Measurements from ENCODE around the gene COX4I2. TPM values are rescaled to one million over a fixed set of nuclear protein-coding genes. Genes with fewer than 3 reads are reported as not detected.
"Not testable (repeated sequence)": the region's sequence is repeated elsewhere in the genome, so short reads cannot be mapped to it uniquely, and the experiment has no call there.

Gene COX4I2
- 1 to 10 TPM in 1 of 2 donors, under 1 TPM in 1; 0.30 to 5.4 TPM for total RNA-seq
- polyA plus RNA-seq (ENCODE audit: insufficient read length in 2 of 2), result under 1 TPM in 1 of 2 donors, not detected in 1; 0.62 TPM
- long read RNA-seq, donor 1, partial matches to known transcripts, result 0 of 1 reads
- long read RNA-seq, donor 1, other reads (novel, unspliced or antisense), result 0 of 1 reads
- long read RNA-seq, donor 2, result 0 reads
- long read RNA-seq, donor 3, partial matches to known transcripts, result 0 of 3 reads
- long read RNA-seq, donor 3, other reads (novel, unspliced or antisense), result 0 of 3 reads
- long read RNA-seq, donor 4, transcript COX4I2-201 (5 exons, 693 nt), result major isoform, 12 of 15 reads
- long read RNA-seq, donor 4, partial matches to known transcripts, result 0 of 15 reads
- long read RNA-seq, donor 4, other reads (novel, unspliced or antisense), result 0 of 15 reads

GRCh38 chr20:31637660-31638059, at the start of gene COX4I2:
Gene COX4I2 (plus strand): TSS chr20:31637912. CDS start chr20:31639018, 1,106 bp downstream.
- whole genome bisulfite sequencing (ENCODE audit: insufficient coverage), result 34% methylated on average over 23 of the region's 34 CpGs
- Histone ChIP-seq H3K27ac (ENCODE audit: low read depth, low read length) (no peak within 1 kb of the TSS), H3K27me3 (ENCODE audit: control insufficient read depth, insufficient read depth, low read length) (no peaks in the 10 kb centered on the region), H3K4me1 (ENCODE audit: control insufficient read depth, insufficient read depth, low read length) (peaks cover 3% of the 10 kb centered on the region), H3K36me3 (ENCODE audit: control insufficient read depth, insufficient read depth, low read length) (no peaks in the 10 kb centered on the region), H3K9me3 (ENCODE audit: control insufficient read depth, insufficient read depth, low read length) (no peaks in the 10 kb centered on the region), H3K4me3 (ENCODE audit: low read depth, low read length) (no peak within 1 kb of the TSS)
- DNase-seq (ENCODE audit: low read depth in 4 of 6, low spot score in 6 of 6), result no peak

GRCh38 chr20:31590717-31591225, 46.9 kb upstream of the COX4I2 start:
- no peaks in the 10 kb centered on the region for H3K9me3 ChIP-seq (ENCODE audit: control insufficient read depth, insufficient read depth, low read length)
- no peak overlapping the region for H3K27ac ChIP-seq (ENCODE audit: low read depth, low read length)
- H3K27me3 ChIP-seq (ENCODE audit: control insufficient read depth, insufficient read depth, low read length), result no peaks in the 10 kb centered on the region
- DNase-seq (ENCODE audit: low read depth in 4 of 6, low spot score in 6 of 6), result no peak
- H3K36me3 ChIP-seq (ENCODE audit: control insufficient read depth, insufficient read depth, low read length), result no peaks in the 10 kb centered on the region
- H3K4me1 ChIP-seq (ENCODE audit: control insufficient read depth, insufficient read depth, low read length), result peaks cover 22% of the 10 kb centered on the region
- no peak overlapping the region for H3K4me3 ChIP-seq (ENCODE audit: low read depth, low read length)
- WGBS (ENCODE audit: insufficient coverage), result 60% methylated on average over 7 of the region's 7 CpGs

DNA sequence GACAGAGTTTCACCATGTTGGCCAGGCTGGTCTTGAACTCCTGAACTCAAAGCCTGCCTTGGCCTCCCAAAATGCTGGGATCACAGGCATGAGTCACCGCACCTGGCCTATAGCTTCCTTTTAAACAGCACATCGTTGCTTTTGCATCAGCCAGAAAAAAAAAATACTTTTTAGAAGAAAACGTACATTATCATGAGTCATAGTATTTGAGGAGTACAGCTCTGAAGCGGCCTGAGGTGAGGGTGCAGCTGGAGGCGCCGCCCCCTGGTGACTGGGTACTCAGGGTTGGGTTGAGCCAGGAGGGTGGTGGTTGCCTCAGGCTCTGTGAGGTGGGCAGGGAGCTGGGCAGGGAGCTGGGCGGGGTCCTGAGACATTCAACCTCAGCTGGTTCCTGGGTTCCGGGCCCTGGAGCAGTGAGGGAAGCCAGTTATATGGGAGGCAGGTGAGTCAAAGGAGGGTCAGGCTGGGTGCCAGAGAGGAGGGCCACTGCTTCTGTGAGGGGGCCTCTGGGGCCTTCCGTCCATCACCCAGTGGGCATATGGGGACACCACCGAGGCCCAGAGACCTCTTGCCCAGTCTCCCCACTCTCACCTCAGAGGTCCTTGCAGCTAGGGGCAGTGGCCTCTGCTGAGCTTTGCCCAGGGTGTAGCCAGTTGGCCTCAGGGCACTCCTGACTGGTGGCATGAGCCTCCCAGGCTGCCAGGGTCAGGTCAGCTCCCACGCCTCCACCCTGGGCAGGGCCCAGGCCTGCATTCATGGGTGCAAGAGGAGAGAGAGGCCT, 44.3 kb upstream of the COX4I2 start:
- H3K27ac ChIP-seq (ENCODE audit: low read depth, low read length), result peak overlapping the region; percentile 19
- H3K36me3 ChIP-seq (ENCODE audit: control insufficient read depth, insufficient read depth, low read length), result no peaks in the 10 kb centered on the region

GRCh38 chr20:31594002-31594557, 43.6 kb upstream of the COX4I2 start:
- Histone ChIP-seq H3K4me1 (ENCODE audit: control insufficient read depth, insufficient read depth, low read length) (peaks cover 22% of the 10 kb centered on the region), H3K27ac (ENCODE audit: low read depth, low read length) (no peak overlapping the region), H3K9me3 (ENCODE audit: control insufficient read depth, insufficient read depth, low read length) (no peaks in the 10 kb centered on the region), H3K4me3 (ENCODE audit: low read depth, low read length) (no peak overlapping the region), H3K36me3 (ENCODE audit: control insufficient read depth, insufficient read depth, low read length) (no peaks in the 10 kb centered on the region), H3K27me3 (ENCODE audit: control insufficient read depth, insufficient read depth, low read length) (no peaks in the 10 kb centered on the region)
- DNase-seq (ENCODE audit: low read depth in 4 of 6, low spot score in 6 of 6), result no peak
- WGBS (ENCODE audit: insufficient coverage), result 94% methylated on average over 12 of the region's 13 CpGs

More for the DNA sequence above, 44.3 kb upstream of the COX4I2 start:
- no peaks in the 10 kb centered on the region for H3K27me3 ChIP-seq (ENCODE audit: control insufficient read depth, insufficient read depth, low read length)
- WGBS (ENCODE audit: insufficient coverage), result 92% methylated on average over 9 of the region's 11 CpGs
- H3K4me3 ChIP-seq (ENCODE audit: low read depth, low read length), result no peak overlapping the region
- H3K4me1 ChIP-seq (ENCODE audit: control insufficient read depth, insufficient read depth, low read length), result peaks cover 22% of the 10 kb centered on the region
- DNase-seq (ENCODE audit: low read depth in 4 of 6, low spot score in 6 of 6), result no peak
- no peaks in the 10 kb centered on the region for H3K9me3 ChIP-seq (ENCODE audit: control insufficient read depth, insufficient read depth, low read length)

- Histone ChIP-seq H3K9me3 (ENCODE audit: control insufficient read depth, insufficient read depth, low read length) (no peaks in the 10 kb centered on the region), H3K27ac (ENCODE audit: low read depth, low read length) (peak overlapping the region; percentile 84), H3K4me1 (ENCODE audit: control insufficient read depth, insufficient read depth, low read length) (peaks cover 22% of the 10 kb centered on the region), H3K4me3 (ENCODE audit: low read depth, low read length) (no peak overlapping the region), H3K27me3 (ENCODE audit: control insufficient read depth, insufficient read depth, low read length) (no peaks in the 10 kb centered on the region), H3K36me3 (ENCODE audit: control insufficient read depth, insufficient read depth, low read length) (no peaks in the 10 kb centered on the region)
- DNase-seq (ENCODE audit: low read depth in 4 of 6, low spot score in 6 of 6), result peak in 1 of 6 donors; percentile 58
- 78% methylated on average over 8 of the region's 11 CpGs for whole genome bisulfite sequencing (ENCODE audit: insufficient coverage)
These were observed 42.9 kb upstream of the COX4I2 start for GRCh38 chr20:31594558-31595379.

DNA sequence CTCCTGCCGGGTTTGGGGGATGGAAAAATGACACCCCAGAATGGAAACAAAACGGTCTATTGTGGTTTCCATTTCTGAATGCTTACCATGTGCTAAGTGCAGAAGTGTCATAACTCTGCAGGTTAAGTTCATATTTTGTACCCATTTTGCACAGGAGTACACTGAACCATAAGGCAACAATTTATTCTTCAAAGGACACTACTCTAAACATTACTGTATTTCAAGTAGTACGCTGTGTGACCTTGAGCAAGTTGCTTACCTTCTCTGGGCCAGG, 42.4 kb upstream of the COX4I2 start:
- Histone ChIP-seq H3K4me1 (ENCODE audit: control insufficient read depth, insufficient read depth, low read length) (peaks cover 22% of the 10 kb centered on the region), H3K27ac (ENCODE audit: low read depth, low read length) (peak overlapping the region; percentile 84), H3K9me3 (ENCODE audit: control insufficient read depth, insufficient read depth, low read length) (no peaks in the 10 kb centered on the region), H3K36me3 (ENCODE audit: control insufficient read depth, insufficient read depth, low read length) (no peaks in the 10 kb centered on the region), H3K4me3 (ENCODE audit: low read depth, low read length) (no peak overlapping the region), H3K27me3 (ENCODE audit: control insufficient read depth, insufficient read depth, low read length) (no peaks in the 10 kb centered on the region)
- DNase-seq (ENCODE audit: low read depth in 4 of 6, low spot score in 6 of 6), result no peak
- WGBS (ENCODE audit: insufficient coverage), result 100% methylated on average over 1 of the region's 3 CpGs

GRCh38 chr20:31595654-31596411, 41.9 kb upstream of the COX4I2 start:
- no peaks in the 10 kb centered on the region for H3K27me3 ChIP-seq (ENCODE audit: control insufficient read depth, insufficient read depth, low read length)
- no peak overlapping the region for H3K4me3 ChIP-seq (ENCODE audit: low read depth, low read length)
- H3K9me3 ChIP-seq (ENCODE audit: control insufficient read depth, insufficient read depth, low read length), result no peaks in the 10 kb centered on the region
- DNase-seq (ENCODE audit: low read depth in 4 of 6, low spot score in 6 of 6), result peak in 1 of 6 donors; percentile 72
- 36% methylated on average over 12 of the region's 15 CpGs for WGBS (ENCODE audit: insufficient coverage)
- H3K4me1 ChIP-seq (ENCODE audit: control insufficient read depth, insufficient read depth, low read length), result peaks cover 21% of the 10 kb centered on the region
- H3K27ac ChIP-seq (ENCODE audit: low read depth, low read length), result peak overlapping the region; percentile 84
- H3K36me3 ChIP-seq (ENCODE audit: control insufficient read depth, insufficient read depth, low read length), result no peaks in the 10 kb centered on the region

GRCh38 chr20:31596412-31596715, 41.3 kb upstream of the COX4I2 start:
- not testable (repeated sequence) for H3K27me3 ChIP-seq (ENCODE audit: control insufficient read depth, insufficient read depth, low read length); H3K4me3 ChIP-seq (ENCODE audit: low read depth, low read length); DNase-seq (ENCODE audit: low read depth in 4 of 6, low spot score in 6 of 6); H3K9me3 ChIP-seq (ENCODE audit: control insufficient read depth, insufficient read depth, low read length); H3K36me3 ChIP-seq (ENCODE audit: control insufficient read depth, insufficient read depth, low read length)
- no CpG with 5 or more reads among the region's 4 CpGs for WGBS (ENCODE audit: insufficient coverage)
- Histone ChIP-seq H3K27ac (ENCODE audit: low read depth, low read length) (peak overlapping the region; percentile 84), H3K4me1 (ENCODE audit: control insufficient read depth, insufficient read depth, low read length) (peaks cover 19% of the 10 kb centered on the region)

Data from spinal cord (tissue), 10 donors.